ENCODE data around the gene FAT2.
"Not testable (repeated sequence)": the region's sequence is repeated elsewhere in the genome, so short reads cannot be mapped to it uniquely, and the experiment has no call there.

The FAT2 gene

DNA sequence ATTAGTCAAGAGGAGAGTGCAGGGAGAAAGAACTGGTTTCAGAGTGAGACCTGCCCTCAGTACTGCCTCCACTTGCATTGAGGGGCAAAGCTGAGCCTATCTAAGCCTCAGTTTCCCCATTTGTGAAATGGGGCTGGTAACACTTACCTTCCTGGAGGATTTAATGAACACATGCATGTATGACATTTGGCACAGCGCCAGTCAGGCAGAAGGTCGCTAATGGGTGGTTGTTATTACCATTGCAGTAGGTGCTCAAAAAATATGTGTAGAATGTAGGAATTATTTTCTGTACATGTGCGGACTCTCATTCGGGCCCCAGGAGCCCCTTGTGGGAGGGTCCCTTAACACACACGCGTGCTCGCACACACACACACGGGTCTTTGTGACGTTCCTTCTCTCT is 10.9 kb downstream of the FAT2 start:
- ATAC-seq, result no peak
- TF ChIP-seq ARNTL (CRISPR knock-in tag; IDR thresholded peaks at IDR 0.05; ENCODE audit: borderline replicate concordance, low read depth), result no peak

DNA sequence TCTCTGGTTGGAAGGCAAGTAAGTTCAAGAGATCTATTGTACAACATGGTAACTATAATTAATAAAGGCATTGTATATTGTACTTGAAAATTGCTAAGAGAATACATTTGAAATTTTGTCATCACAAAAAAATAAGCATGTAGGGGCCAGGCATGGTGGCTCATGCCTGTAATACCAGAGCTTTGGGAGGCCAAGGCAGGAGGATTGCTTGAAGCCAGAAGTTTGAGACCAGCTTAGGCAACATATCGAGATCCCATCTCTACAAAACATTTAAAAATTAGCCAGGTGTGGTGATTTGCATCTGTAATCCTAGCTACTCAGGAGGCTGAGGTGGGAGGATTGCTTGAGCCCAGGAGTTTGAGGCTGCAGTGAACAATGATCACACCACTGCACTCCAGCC is 12.0 kb downstream of the FAT2 start:
- ATAC-seq, result not testable (repeated sequence)

DNA sequence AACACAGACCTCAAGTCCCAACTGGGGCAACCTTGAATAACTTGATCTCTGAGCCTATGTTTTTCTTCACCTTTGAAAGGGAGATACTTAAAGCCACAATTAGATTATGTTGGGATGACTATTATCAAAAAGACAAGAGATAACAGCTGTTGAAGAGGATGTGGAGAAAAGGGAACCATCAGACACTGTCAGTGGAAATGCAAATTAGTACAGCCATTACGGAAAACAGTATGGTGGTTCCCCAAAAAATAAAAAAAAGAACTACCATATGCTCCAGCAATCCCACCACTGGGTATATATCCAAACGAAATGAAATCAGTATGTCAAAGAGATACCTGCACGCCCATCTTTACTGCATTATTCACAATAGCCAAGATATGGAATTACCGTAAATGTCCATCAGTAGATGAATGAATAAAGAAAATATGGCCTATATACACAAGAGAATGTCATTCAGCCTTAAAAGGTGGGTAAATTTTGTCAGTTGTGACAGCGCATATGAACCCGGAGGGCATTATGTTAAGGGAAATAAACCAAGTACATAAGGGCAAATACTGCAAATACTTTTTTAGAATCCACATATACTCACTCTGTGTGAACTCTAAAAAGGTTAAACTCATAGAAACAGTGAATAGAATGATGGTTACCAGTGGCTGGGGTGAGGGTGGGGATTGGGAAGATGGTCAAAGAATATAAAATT is 12.7 kb downstream of the FAT2 start:
- no peak for TF ChIP-seq ZC3H10 (CRISPR knock-in tag; IDR thresholded peaks at IDR 0.05)
- no peak for TF ChIP-seq ZNF8 (CRISPR knock-in tag; IDR thresholded peaks at IDR 0.05)
- no peak for TF ChIP-seq SNAI2 (CRISPR knock-in tag; IDR thresholded peaks at IDR 0.05)
- TF ChIP-seq ZFP30 (CRISPR knock-in tag; IDR thresholded peaks at IDR 0.05), result no peak
- no peak for TF ChIP-seq ISL1 (CRISPR knock-in tag; IDR thresholded peaks at IDR 0.05)
- no peak for TF ChIP-seq GLIS3 (CRISPR knock-in tag; IDR thresholded peaks at IDR 0.05)
- TF ChIP-seq, protein P1, sequence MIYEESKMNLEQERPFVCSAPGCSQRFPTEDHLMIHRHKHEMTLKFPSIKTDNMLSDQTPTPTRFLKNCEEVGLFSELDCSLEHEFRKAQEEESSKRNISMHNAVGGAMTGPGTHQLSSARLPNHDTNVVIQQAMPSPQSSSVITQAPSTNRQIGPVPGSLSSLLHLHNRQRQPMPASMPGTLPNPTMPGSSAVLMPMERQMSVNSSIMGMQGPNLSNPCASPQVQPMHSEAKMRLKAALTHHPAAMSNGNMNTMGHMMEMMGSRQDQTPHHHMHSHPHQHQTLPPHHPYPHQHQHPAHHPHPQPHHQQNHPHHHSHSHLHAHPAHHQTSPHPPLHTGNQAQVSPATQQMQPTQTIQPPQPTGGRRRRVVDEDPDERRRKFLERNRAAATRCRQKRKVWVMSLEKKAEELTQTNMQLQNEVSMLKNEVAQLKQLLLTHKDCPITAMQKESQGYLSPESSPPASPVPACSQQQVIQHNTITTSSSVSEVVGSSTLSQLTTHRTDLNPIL (CRISPR knock-in tag; IDR thresholded peaks at IDR 0.05; ENCODE audit: low read depth), result no peak
- no peak for TF ChIP-seq ESRRG (CRISPR knock-in tag; IDR thresholded peaks at IDR 0.05)
- TF ChIP-seq ZNF565 (CRISPR knock-in tag; conservative IDR thresholded peaks at IDR 0.05; ENCODE audit: low read depth), result no peak
- ATAC-seq, result no peak

DNA sequence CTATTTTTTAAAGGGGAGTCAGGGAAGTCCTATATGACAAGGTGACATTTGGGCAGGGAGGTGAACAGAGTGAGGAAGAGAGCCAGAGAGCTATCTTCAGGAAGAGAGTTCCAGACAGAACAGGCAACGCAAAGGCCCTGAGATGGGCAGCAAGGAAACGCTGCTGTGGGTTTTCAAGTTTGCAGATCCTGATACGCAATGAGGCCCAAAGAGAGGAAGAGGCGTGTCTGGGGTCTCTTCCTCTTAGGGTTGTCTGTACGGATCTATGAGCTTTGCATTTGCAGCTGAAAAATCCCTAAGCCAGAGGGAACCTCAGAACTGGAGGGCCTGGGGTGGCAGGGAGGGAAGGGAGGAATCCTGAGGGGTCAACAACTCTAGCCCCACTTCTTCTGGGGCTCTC is 13.6 kb downstream of the FAT2 start:
- TF ChIP-seq, protein P2, sequence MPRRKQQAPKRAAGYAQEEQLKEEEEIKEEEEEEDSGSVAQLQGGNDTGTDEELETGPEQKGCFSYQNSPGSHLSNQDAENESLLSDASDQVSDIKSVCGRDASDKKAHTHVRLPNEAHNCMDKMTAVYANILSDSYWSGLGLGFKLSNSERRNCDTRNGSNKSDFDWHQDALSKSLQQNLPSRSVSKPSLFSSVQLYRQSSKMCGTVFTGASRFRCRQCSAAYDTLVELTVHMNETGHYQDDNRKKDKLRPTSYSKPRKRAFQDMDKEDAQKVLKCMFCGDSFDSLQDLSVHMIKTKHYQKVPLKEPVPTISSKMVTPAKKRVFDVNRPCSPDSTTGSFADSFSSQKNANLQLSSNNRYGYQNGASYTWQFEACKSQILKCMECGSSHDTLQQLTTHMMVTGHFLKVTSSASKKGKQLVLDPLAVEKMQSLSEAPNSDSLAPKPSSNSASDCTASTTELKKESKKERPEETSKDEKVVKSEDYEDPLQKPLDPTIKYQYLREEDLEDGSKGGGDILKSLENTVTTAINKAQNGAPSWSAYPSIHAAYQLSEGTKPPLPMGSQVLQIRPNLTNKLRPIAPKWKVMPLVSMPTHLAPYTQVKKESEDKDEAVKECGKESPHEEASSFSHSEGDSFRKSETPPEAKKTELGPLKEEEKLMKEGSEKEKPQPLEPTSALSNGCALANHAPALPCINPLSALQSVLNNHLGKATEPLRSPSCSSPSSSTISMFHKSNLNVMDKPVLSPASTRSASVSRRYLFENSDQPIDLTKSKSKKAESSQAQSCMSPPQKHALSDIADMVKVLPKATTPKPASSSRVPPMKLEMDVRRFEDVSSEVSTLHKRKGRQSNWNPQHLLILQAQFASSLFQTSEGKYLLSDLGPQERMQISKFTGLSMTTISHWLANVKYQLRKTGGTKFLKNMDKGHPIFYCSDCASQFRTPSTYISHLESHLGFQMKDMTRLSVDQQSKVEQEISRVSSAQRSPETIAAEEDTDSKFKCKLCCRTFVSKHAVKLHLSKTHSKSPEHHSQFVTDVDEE (CRISPR knock-in tag; IDR thresholded peaks at IDR 0.05), result no peak
- TF ChIP-seq RARB (CRISPR knock-in tag; IDR thresholded peaks at IDR 0.05), result no peak
- no peak for TF ChIP-seq ZNF8 (CRISPR knock-in tag; IDR thresholded peaks at IDR 0.05)
- TF ChIP-seq TCF4 (CRISPR knock-in tag; IDR thresholded peaks at IDR 0.05; ENCODE audit: borderline replicate concordance), result no peak
- TF ChIP-seq OSR1 (CRISPR knock-in tag; IDR thresholded peaks at IDR 0.05), result no peak
- TF ChIP-seq ZNF565 (CRISPR knock-in tag; conservative IDR thresholded peaks at IDR 0.05; ENCODE audit: low read depth), result no peak
- TF ChIP-seq, protein P3, sequence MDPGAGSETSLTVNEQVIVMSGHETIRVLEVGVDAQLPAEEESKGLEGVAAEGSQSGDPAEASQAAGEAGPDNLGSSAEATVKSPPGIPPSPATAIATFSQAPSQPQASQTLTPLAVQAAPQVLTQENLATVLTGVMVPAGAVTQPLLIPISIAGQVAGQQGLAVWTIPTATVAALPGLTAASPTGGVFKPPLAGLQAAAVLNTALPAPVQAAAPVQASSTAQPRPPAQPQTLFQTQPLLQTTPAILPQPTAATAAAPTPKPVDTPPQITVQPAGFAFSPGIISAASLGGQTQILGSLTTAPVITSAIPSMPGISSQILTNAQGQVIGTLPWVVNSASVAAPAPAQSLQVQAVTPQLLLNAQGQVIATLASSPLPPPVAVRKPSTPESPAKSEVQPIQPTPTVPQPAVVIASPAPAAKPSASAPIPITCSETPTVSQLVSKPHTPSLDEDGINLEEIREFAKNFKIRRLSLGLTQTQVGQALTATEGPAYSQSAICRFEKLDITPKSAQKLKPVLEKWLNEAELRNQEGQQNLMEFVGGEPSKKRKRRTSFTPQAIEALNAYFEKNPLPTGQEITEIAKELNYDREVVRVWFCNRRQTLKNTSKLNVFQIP (CRISPR knock-in tag; IDR thresholded peaks at IDR 0.05; ENCODE audit: borderline replicate concordance, low read depth), result no peak
- TF ChIP-seq TOX (CRISPR knock-in tag; IDR thresholded peaks at IDR 0.05; ENCODE audit: borderline replicate concordance), result no peak
- TF ChIP-seq GLIS3 (CRISPR knock-in tag; IDR thresholded peaks at IDR 0.05), result no peak
- TF ChIP-seq, protein P4, sequence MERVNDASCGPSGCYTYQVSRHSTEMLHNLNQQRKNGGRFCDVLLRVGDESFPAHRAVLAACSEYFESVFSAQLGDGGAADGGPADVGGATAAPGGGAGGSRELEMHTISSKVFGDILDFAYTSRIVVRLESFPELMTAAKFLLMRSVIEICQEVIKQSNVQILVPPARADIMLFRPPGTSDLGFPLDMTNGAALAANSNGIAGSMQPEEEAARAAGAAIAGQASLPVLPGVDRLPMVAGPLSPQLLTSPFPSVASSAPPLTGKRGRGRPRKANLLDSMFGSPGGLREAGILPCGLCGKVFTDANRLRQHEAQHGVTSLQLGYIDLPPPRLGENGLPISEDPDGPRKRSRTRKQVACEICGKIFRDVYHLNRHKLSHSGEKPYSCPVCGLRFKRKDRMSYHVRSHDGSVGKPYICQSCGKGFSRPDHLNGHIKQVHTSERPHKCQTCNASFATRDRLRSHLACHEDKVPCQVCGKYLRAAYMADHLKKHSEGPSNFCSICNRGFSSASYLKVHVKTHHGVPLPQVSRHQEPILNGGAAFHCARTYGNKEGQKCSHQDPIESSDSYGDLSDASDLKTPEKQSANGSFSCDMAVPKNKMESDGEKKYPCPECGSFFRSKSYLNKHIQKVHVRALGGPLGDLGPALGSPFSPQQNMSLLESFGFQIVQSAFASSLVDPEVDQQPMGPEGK (CRISPR knock-in tag; IDR thresholded peaks at IDR 0.05; ENCODE audit: borderline replicate concordance), result no peak
- no peak for TF ChIP-seq CSDC2 (CRISPR knock-in tag; IDR thresholded peaks at IDR 0.05)
- no peak for TF ChIP-seq PPARA (CRISPR knock-in tag; IDR thresholded peaks at IDR 0.05; ENCODE audit: borderline replicate concordance)
- TF ChIP-seq ESRRG (CRISPR knock-in tag; IDR thresholded peaks at IDR 0.05), result no peak
- no peak for TF ChIP-seq ZFP30 (CRISPR knock-in tag; IDR thresholded peaks at IDR 0.05)
- TF ChIP-seq ARNTL (CRISPR knock-in tag; IDR thresholded peaks at IDR 0.05; ENCODE audit: borderline replicate concordance, low read depth), result no peak
- ATAC-seq, result no peak

All from SK-N-SH treated with all-trans-retinoic acid at 6 μM for 48 hours (cell line).